ENCODE measurements around the gene COBL. TPM values are rescaled to one million over a fixed set of nuclear protein-coding genes. Genes with fewer than 3 reads are reported as not detected.

COBL gene
- total RNA-seq, 1 donor from 2014 or later: 25.7 TPM

DNA sequence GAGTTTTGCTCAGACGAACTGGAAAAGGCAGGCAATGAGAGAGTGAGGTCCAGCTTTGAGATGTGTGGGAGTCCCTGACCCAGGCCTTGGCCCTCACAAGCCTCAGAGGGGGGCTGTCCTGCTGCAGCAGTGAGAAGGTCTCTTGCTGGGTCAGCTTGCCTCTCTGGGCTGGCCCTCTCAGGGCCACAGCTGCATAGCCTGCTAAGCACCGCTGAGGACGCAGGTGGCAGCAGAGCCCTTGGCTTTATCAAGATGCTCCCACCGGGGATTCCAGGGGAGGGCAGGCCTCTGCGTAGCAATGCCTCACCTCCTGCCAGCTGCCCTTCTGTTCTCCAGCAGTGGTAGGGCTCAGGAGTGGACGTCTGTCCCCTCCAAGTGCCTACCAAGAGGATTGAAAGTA lies 128.7 kb downstream of the COBL start:
- no peak overlapping the region for H3K4me3 Mint-ChIP-seq
- TF ChIP-seq, protein P1, sequence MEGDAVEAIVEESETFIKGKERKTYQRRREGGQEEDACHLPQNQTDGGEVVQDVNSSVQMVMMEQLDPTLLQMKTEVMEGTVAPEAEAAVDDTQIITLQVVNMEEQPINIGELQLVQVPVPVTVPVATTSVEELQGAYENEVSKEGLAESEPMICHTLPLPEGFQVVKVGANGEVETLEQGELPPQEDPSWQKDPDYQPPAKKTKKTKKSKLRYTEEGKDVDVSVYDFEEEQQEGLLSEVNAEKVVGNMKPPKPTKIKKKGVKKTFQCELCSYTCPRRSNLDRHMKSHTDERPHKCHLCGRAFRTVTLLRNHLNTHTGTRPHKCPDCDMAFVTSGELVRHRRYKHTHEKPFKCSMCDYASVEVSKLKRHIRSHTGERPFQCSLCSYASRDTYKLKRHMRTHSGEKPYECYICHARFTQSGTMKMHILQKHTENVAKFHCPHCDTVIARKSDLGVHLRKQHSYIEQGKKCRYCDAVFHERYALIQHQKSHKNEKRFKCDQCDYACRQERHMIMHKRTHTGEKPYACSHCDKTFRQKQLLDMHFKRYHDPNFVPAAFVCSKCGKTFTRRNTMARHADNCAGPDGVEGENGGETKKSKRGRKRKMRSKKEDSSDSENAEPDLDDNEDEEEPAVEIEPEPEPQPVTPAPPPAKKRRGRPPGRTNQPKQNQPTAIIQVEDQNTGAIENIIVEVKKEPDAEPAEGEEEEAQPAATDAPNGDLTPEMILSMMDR (conservative IDR thresholded peaks at IDR 0.05): peak; percentile 66
- H3K36me3 Mint-ChIP-seq: no peaks in the 10 kb centered on the region
- H3K27me3 Mint-ChIP-seq: no peaks in the 10 kb centered on the region
- H3K9me3 Mint-ChIP-seq: no peaks in the 10 kb centered on the region
- no peak overlapping the region for H3K27ac Mint-ChIP-seq
- H3K4me1 Mint-ChIP-seq (ENCODE audit: unreplicated experiment): no peaks in the 10 kb centered on the region
- DNase-seq (ENCODE audit: extremely low spot score, unreplicated experiment): no peak

DNA sequence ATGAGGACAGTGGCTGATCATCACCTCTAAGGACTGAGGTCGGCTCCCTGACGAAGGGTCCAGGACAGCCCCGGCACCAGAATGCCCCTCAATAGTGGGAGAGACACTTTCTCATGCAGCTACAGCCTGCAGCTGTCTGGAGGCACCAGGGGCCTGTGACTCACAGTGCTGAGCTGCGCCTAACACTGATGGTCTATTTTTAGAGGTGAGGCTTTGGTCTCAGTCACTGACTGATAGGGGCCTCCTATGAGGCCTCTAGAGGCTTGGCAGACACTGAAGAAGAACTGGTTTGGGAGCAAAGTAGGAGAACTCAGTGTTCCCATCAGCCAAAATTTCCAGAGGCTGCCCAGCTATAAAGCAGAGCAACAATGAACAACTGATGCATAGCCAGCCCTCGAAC lies 130.1 kb downstream of the COBL start:
- Mint-ChIP-seq H3K27me3 (no peaks in the 10 kb centered on the region), H3K9me3 (no peaks in the 10 kb centered on the region), H3K27ac (no peak overlapping the region), H3K4me1 (ENCODE audit: unreplicated experiment) (peaks cover under 1% of the 10 kb centered on the region), H3K36me3 (no peaks in the 10 kb centered on the region), H3K4me3 (no peak overlapping the region)
- no peak for DNase-seq (ENCODE audit: extremely low spot score, unreplicated experiment)
- TF ChIP-seq, protein P1 (conservative IDR thresholded peaks at IDR 0.05): no peak

DNA sequence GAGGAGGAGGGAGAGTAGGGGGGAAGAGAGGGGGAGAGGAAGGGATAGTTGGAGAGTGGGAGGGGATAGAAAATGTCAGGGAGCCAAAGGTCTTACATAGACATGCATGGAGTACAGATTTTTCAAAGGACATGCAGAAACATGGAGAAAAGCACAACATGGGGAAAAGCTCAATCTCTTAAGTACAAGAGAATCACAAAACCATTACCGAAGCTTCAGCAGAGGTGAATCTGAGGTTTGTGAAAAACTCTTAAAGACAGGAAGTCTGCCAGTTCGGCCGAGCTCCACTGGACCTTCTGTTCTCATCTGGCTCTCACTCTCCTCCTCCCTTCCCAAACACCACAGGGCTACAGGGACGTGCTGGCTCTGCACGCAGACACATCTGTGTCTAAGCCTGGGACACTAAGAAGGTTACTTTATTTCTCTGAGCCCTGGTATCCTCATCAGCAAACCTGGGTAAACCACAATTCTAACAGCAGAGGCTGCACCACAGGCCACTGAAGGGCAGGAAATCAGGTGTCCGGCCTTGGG lies 133.9 kb downstream of the COBL start:
- Mint-ChIP-seq H3K4me1 (ENCODE audit: unreplicated experiment) (peaks cover 4% of the 10 kb centered on the region), H3K27me3 (no peaks in the 10 kb centered on the region), H3K4me3 (no peak overlapping the region), H3K27ac (no peak overlapping the region), H3K9me3 (no peaks in the 10 kb centered on the region), H3K36me3 (no peaks in the 10 kb centered on the region)
- no peak for DNase-seq (ENCODE audit: extremely low spot score, unreplicated experiment)
- TF ChIP-seq, protein P1 (conservative IDR thresholded peaks at IDR 0.05): no peak

DNA sequence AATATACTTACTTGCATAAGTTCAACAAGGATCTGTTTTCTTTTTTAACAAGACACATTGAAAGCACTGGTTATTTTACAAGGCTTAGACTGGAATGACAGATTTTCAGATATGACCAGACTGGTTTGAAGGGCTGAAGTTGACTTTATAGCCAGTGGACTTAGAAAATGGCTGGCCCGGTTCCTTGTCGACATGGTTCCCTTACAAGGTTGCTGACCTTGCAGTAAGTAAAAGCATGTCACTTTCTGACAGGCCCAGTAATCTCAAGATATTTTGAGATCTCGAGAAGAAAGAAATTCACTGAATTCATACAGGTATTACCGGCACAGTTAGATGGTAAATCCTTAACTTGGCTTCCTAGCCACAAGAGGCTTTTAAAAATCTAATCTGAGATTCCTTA lies 136.5 kb downstream of the COBL start:
- Mint-ChIP-seq H3K9me3 (no peaks in the 10 kb centered on the region), H3K4me3 (no peak overlapping the region), H3K36me3 (no peaks in the 10 kb centered on the region), H3K27me3 (no peaks in the 10 kb centered on the region), H3K4me1 (ENCODE audit: unreplicated experiment) (peaks cover 4% of the 10 kb centered on the region), H3K27ac (no peak overlapping the region)
- DNase-seq (ENCODE audit: extremely low spot score, unreplicated experiment): no peak
- TF ChIP-seq, protein P1 (conservative IDR thresholded peaks at IDR 0.05): no peak

DNA sequence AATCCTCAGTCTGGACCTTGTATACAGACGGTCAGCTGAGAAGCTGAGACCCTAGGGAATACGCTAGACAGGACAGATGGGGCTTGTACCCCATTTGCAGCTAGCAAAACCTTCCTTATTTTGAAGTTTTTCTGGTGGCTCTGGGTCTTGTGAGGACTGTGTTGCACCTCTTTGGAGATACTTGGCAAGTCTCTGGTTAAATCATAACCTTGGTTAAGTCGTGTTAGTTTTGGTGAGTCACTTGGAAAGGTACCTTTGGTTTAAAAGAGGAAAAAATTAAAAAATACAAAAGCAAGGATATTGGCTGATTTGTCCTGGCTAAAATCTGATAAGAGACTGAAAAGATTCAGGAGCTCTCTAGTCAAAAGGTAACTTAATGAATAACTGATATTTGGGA lies 140.6 kb downstream of the COBL start:
- Mint-ChIP-seq H3K36me3 (no peaks in the 10 kb centered on the region), H3K9me3 (no peaks in the 10 kb centered on the region), H3K27me3 (no peaks in the 10 kb centered on the region), H3K27ac (no peak overlapping the region), H3K4me3 (no peak overlapping the region), H3K4me1 (ENCODE audit: unreplicated experiment) (no peaks in the 10 kb centered on the region)
- no peak for DNase-seq (ENCODE audit: extremely low spot score, unreplicated experiment)
- TF ChIP-seq, protein P1 (conservative IDR thresholded peaks at IDR 0.05): no peak

Data from type B pancreatic cell (in vitro differentiated cells).